Transverse colon (tissue), 4 donors: Measurements from ENCODE around the gene AFM. TPM values are rescaled to one million over a fixed set of nuclear protein-coding genes. Genes with fewer than 3 reads are reported as not detected.
A peak's percentile ranks its signal among the peaks of the same experiment; 100 is the strongest.

Experiments
- DNase-seq: peaks from one replicate; pipeline ENCODE4 v3.0.0-alpha.2; 2019
- H3K27ac ChIP-seq, 4 donors: fragments of 200-600 bp; sonication (generic); 2 replicates each; pipeline ENCODE4 v1.5.1; 2016 to 2018; ENCODE audit warnings: inconsistent platforms in 4 of 4
- H3K27me3 ChIP-seq: fragments of 200-600 bp; sonication (generic); 2 replicates; pipeline ENCODE4 v1.5.1; 2017; ENCODE audit warnings: inconsistent platforms
- H3K36me3 ChIP-seq, 4 donors: fragments of 200-600 bp; sonication (generic); 2 replicates each; pipeline ENCODE4 v1.5.1; 2017 to 2019; ENCODE audit warnings: inconsistent platforms in 4 of 4
- H3K4me1 ChIP-seq, 4 donors: fragments of 200-600 bp; sonication (generic); 2 replicates each; pipeline ENCODE4 v1.5.1; 2017 to 2020; ENCODE audit warnings: inconsistent platforms in 4 of 4
- H3K4me3 ChIP-seq, 4 donors: fragments of 200-600 bp; sonication (generic); 1 replicate in 1 of 4; 2 replicates in 3 of 4; pipeline versions ENCODE4 v1.5.1 to v1.6.1; 2017 to 2019; ENCODE audit warnings: inconsistent platforms in 4 of 4
- H3K9me3 ChIP-seq, 2 donors: fragments of 200-600 bp; sonication (generic); 2 replicates each; pipeline ENCODE4 v1.5.1; 2017 to 2019; ENCODE audit warnings: inconsistent platforms in 2 of 2
- EP300 ChIP-seq: sonication (generic); formaldehyde crosslinking; IDR thresholded peaks from one replicate; pipeline ENCODE4 v1.6.1; 2017; ENCODE audit warnings: antibody characterized with exemption, low read depth
- POLR2A ChIP-seq: fragments of 450-650 bp; IDR thresholded peaks from one replicate; pipeline ENCODE4 v1.6.1; 2016; ENCODE audit warnings: antibody characterized with exemption, mild to moderate bottlenecking, moderate library complexity
- POLR2AphosphoS5 ChIP-seq, 3 donors: sonication (generic); formaldehyde crosslinking; IDR thresholded peaks; one replicate each; pipeline ENCODE4 v1.6.1; 2016; ENCODE audit warnings: antibody characterized with exemption in 3 of 3
- WGBS, 2 donors: methylation state at CpG; one replicate each; pipeline ENCODE4 v1.1.5; 2018; ENCODE audit warnings: low coverage in 1 of 2; 5-methylcytosine and 5-hydroxymethylcytosine counted together
- in situ Hi-C, 4 donors: fragments of 200-750 bp; cut with MboI; loops; one replicate each; pipeline versions ENCODE4 v1.15.0 to v1.15.1; 2017; ENCODE audit warnings: low sequenced_read_pairs in 3 of 4, low pct_ligation_motif_present in 1 of 4, low pct_unique_long_range_greater_than_20kb in 1 of 4
- intact Hi-C: fragments of 100-400 bp; cut with DNase I; formaldehyde crosslinking; loops from one replicate; pipeline ENCODE4 v1.15.1; 2023; ENCODE audit warnings: low total_unique reads
- total RNA-seq, 4 donors: library from RNA; depleted of rRNA; stranded (reverse); fragments of >200 nt; gene quantifications; one replicate each; pipeline ENCODE4 v1.1.0, GENCODE V29; 2016
- TF ChIP-seq, protein P1 (sequence below), 5 experiments: fragments of 200-600 bp in 3 of 5; fragments of 450-650 bp in 2 of 5; sonication (generic) in 3 of 5; IDR thresholded peaks; 1 replicate in 2 of 5; 2 replicates in 3 of 5; pipeline ENCODE4 v1.5.1; 2016 to 2017; ENCODE audit warnings: antibody characterized with exemption in 5 of 5, inconsistent platforms in 3 of 5, mild to moderate bottlenecking in 2 of 5, moderate library complexity in 1 of 5

The AFM gene
- total RNA-seq, 4 donors from 2014 or later = not detected

DNA sequence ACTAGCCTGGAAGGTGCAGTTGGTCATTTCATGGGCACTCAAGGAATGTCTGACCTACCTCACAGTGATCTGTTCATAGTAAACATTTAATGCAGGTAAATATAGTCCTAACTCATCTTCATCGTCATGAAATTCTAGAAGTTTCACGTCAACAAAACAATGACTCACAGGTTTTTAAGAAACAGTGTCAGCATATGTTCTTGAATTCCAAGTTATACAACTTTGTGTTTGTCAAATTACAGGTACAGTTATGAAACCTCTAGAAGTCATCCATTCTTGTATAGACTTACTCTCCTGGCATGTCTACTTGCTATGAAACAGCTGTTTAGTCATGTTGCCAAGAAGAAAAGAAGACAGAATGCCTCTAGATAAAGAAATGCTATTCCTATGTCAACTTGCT lies 46.6 kb downstream of the AFM start:
- Histone ChIP-seq H3K27me3 (no peaks in the 10 kb centered on the region), H3K9me3 (no peaks in the 10 kb centered on the region), H3K4me3 (no peak overlapping the region), H3K27ac (no peak overlapping the region), H3K4me1 (no peaks in the 10 kb centered on the region), H3K36me3 (no peaks in the 10 kb centered on the region)
- WGBS, 2 donors = 81 to 97% methylated on average over 2 of the region's 2 CpGs
- in situ Hi-C loops = no loop called here
- intact Hi-C loops = no loop called here
- TF ChIP-seq, protein P1, sequence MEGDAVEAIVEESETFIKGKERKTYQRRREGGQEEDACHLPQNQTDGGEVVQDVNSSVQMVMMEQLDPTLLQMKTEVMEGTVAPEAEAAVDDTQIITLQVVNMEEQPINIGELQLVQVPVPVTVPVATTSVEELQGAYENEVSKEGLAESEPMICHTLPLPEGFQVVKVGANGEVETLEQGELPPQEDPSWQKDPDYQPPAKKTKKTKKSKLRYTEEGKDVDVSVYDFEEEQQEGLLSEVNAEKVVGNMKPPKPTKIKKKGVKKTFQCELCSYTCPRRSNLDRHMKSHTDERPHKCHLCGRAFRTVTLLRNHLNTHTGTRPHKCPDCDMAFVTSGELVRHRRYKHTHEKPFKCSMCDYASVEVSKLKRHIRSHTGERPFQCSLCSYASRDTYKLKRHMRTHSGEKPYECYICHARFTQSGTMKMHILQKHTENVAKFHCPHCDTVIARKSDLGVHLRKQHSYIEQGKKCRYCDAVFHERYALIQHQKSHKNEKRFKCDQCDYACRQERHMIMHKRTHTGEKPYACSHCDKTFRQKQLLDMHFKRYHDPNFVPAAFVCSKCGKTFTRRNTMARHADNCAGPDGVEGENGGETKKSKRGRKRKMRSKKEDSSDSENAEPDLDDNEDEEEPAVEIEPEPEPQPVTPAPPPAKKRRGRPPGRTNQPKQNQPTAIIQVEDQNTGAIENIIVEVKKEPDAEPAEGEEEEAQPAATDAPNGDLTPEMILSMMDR (IDR thresholded peaks at IDR 0.05) = no peak
- TF ChIP-seq POLR2A (no peak), EP300 (no peak), POLR2AphosphoS5 (IDR thresholded peaks at IDR 0.05) (no peak)
- DNase-seq = no peak

DNA sequence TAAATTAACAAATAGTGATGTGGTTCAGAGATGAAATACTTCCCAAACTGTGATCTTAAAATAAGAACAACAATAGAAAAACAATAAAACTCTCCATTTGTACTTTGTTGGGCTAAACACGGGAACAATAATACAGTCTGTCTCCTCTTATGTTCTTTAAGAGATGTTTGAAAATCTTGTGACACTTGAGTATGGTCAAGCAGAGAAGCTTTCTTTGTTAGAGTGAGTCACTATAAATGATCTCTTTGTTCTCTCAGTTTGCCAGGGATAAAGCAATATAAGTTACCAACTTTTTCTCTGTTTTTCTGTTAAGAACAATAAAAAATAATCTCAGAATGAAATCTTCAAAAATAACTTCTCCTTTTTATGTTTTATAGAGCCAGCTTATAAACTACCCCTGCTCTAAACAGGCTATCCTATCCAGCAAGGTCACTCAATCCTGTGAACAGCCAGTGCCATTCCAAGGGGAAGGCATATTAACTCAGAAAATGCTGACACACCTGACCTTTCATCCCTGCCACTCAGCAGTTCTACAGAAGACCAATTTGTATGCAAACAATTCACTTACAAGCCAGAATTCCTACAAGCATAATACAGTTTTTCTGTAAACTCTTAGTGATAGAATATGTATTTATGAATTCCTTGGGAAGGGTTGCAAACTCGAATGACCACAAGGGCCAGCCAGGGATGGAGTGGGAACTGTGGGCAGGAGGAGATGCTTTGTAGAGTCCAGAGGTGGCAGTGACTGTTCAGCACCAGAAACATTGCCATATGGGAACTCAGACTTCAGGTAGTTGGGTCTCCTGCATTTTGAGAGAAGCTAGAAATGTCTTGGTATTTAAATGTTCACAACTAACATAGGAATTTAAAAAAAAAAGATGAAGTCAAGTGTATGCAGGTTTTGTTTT lies 52.2 kb downstream of the AFM start:
- peak; percentile 11 for DNase-seq
- peaks cover 0 to 5% (median 0%) of the 10 kb centered on the region in 4 donors for H3K4me1 ChIP-seq
- intact Hi-C loops (no loop called here), in situ Hi-C loops (no loop called here)
- H3K36me3 ChIP-seq = no peaks in the 10 kb centered on the region
- H3K27ac ChIP-seq = no peak overlapping the region
- 32 to 34% methylated on average over 2 of the region's 2 CpGs for WGBS, 2 donors
- no peaks in the 10 kb centered on the region for H3K27me3 ChIP-seq
- H3K9me3 ChIP-seq = no peaks in the 10 kb centered on the region
- H3K4me3 ChIP-seq = no peak overlapping the region
- TF ChIP-seq POLR2A (no peak), POLR2AphosphoS5 (IDR thresholded peaks at IDR 0.05) (no peak)

DNA sequence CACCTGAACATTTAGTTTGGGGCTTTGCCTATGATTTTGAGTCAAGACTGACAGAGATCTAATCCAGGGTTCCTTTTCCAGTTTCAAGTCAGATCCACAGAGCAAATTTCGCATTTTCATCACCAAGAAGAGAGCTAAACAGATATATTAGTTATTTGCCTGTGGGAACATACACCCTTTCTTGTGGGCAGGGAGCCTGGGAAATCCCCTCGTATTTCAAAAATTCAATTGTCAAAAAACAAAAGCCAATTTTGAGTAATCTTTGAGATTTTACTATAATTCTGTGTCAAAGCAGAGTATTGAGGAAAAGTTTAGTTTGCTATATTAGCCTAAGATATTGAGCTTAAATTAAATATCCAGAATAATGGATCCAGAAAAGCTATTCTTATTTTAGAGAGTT lies 56.6 kb downstream of the AFM start:
- Histone ChIP-seq H3K9me3 (no peaks in the 10 kb centered on the region), H3K27ac (no peak overlapping the region), H3K4me1 (peaks cover 0 to 5% (median 0%) of the 10 kb centered on the region in 4 donors), H3K27me3 (no peaks in the 10 kb centered on the region), H3K36me3 (no peaks in the 10 kb centered on the region), H3K4me3 (no peak overlapping the region)
- intact Hi-C loops = no loop called here
- WGBS, 2 donors = 75 to 76% methylated on average over 2 of the region's 2 CpGs
- in situ Hi-C loops = no loop called here
- TF ChIP-seq POLR2A (no peak), EP300 (no peak), POLR2AphosphoS5 (IDR thresholded peaks at IDR 0.05) (no peak)
- TF ChIP-seq, protein P1 (IDR thresholded peaks at IDR 0.05) = no peak
- no peak for DNase-seq

DNA sequence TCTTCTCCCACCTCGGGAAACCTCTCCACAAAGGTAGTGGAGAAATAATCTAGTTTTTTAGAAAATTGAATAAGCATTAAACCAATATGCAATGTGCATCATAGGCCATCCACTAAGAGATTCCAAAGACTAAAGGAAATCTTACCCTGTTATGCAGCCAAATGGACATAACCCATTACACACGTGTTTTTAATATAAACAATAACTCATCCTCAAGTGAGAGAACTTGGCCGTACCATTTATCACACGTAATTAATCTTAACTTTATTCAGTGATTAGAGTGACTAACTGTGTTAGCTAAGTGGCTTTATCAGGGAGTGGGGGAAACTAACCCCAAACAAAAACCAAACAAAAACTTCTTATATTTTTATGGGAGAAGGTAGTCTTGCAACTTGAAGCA lies 57.8 kb downstream of the AFM start:
- Histone ChIP-seq H3K4me3 (no peak overlapping the region), H3K9me3 (no peaks in the 10 kb centered on the region), H3K27ac (no peak overlapping the region), H3K27me3 (no peaks in the 10 kb centered on the region), H3K4me1 (peaks cover 0 to 5% (median 0%) of the 10 kb centered on the region in 4 donors), H3K36me3 (no peaks in the 10 kb centered on the region)
- intact Hi-C loops (no loop called here), in situ Hi-C loops (no loop called here)
- TF ChIP-seq, protein P1 (IDR thresholded peaks at IDR 0.05) = no peak
- TF ChIP-seq POLR2A (no peak), POLR2AphosphoS5 (IDR thresholded peaks at IDR 0.05) (no peak), EP300 (no peak)
- 75 to 78% methylated on average over 4 of the region's 4 CpGs for WGBS, 2 donors
- no peak for DNase-seq
